SJSA1 (cell line): ENCODE results near the gene ADAMTS2. TPM values are rescaled to one million over a fixed set of nuclear protein-coding genes. Genes with fewer than 3 reads are reported as not detected.

ENCODE experiments used
- DNase-seq, 2 experiments: peaks; one replicate each; pipeline ENCODE4 v3.0.0-alpha.2; 2015 to 2020; ENCODE audit warnings: low spot score in 2 of 2, low read depth in 1 of 2
- H3K27ac ChIP-seq: fragments of 250-450 bp; sonication (Bioruptor Pico); 2 replicates; pipeline ENCODE4 v1.5.1; 2020; ENCODE audit warnings: mild to moderate bottlenecking, moderate library complexity
- H3K27me3 ChIP-seq: fragments of 250-450 bp; sonication (Bioruptor Pico); replicated peaks from 2 replicates; pipeline ENCODE4 v1.5.1; 2020; ENCODE audit warnings: mild to moderate bottlenecking, moderate library complexity
- H3K36me3 ChIP-seq: fragments of 250-450 bp; sonication (Bioruptor Pico); 2 replicates; pipeline ENCODE4 v1.5.1; 2020; ENCODE audit warnings: mild to moderate bottlenecking
- H3K4me1 ChIP-seq: fragments of 250-450 bp; sonication (Bioruptor Pico); replicated peaks from 2 replicates; pipeline ENCODE4 v1.6.1; 2021; ENCODE audit warnings: mild to moderate bottlenecking
- H3K4me3 ChIP-seq: fragments of 250-450 bp; sonication (Bioruptor Pico); 2 replicates; pipeline ENCODE4 v1.5.1; 2020; ENCODE audit warnings: mild to moderate bottlenecking
- H3K9me3 ChIP-seq: fragments of 250-450 bp; sonication (Bioruptor Pico); replicated peaks from 2 replicates; pipeline ENCODE4 v1.5.1; 2020; ENCODE audit warnings: mild to moderate bottlenecking
- total RNA-seq: library from RNA; depleted of rRNA; stranded (reverse); fragments of >200 nt; shearing (Covaris generic); gene quantifications from 2 replicates; pipeline ENCODE4 v1.2.3, GENCODE V29; 2014

The ADAMTS2 gene
- total RNA-seq, 1 experiment from 2014 or later, result 4.9 TPM

DNA sequence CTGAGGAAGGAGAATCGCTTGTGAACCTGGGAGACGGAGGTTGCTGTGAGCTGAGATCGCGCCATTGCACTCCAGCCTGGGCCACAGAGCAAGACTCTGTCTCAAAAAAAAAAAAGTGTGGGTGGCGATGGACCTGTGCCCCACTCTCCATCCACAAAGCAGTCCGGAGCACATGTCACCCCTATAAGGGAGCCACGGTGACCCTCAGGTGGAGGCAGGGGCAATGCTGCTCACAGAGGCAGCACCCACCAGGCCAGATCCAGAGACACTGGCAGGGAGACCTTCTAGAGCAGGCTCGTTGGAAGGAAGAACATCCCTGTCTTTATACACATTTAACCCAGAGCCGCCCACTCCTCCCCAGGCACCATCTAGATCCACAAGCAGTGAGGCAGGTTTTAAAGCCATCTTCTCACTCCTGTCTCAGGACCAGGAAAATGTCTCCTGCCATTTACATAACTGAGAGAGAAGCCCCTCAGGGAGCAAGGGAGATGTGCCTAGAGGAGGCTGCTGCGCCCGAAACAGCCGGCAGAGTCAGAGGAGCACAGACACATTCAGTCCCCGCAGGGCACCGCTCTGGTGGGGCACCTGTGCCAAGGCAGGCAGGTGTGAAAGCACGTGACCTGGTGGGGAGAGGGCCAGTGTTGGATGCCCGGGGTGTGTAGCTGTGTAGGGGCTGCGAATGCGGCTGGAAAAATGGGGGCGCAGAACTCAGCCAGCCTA, 31.6 kb upstream of the ADAMTS2 start:
- Histone ChIP-seq H3K4me1 (peaks cover 34% of the 10 kb centered on the region), H3K4me3 (no peak overlapping the region; the same call in 1 of the 2 replicates), H3K36me3 (no peaks in the 10 kb centered on the region), H3K27me3 (no peaks in the 10 kb centered on the region), H3K9me3 (peaks cover 36% of the 10 kb centered on the region), H3K27ac (peak overlapping the region; percentile 81)
- DNase-seq, result peak in 1 of 2 experiments; percentile 43

DNA sequence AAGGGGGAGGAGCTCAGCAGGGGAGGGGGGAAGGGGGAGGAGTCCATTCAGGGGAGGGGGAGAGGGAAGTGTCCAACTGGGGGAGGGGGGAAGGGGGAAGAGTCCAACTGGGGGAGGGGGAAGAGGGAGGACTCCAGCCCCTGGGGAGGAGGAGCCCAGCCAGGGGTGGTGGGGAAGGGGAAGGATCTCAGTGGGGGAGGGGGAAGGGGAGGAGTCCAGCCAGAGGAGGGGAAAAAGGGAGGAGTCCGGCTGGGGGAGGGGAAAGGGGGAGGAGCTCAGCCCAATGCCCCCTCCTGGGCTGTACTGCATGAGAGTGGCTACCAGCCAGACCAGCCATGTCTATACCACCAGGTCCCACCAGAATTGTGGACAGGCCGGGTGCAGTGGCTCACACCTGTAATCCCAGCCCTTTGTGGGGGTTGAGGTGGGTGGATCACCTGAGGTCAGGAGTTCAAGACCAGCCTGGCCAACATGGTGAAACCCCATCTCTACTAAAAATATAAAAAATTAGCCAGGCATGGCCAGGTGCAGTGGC, 30.6 kb upstream of the ADAMTS2 start:
- peak in 1 of 2 experiments; percentile 42 for DNase-seq
- Histone ChIP-seq H3K36me3 (no peaks in the 10 kb centered on the region), H3K27me3 (no peaks in the 10 kb centered on the region), H3K4me3 (no peak overlapping the region), H3K4me1 (peaks cover 34% of the 10 kb centered on the region), H3K9me3 (peaks cover 41% of the 10 kb centered on the region), H3K27ac (no peak overlapping the region)

DNA sequence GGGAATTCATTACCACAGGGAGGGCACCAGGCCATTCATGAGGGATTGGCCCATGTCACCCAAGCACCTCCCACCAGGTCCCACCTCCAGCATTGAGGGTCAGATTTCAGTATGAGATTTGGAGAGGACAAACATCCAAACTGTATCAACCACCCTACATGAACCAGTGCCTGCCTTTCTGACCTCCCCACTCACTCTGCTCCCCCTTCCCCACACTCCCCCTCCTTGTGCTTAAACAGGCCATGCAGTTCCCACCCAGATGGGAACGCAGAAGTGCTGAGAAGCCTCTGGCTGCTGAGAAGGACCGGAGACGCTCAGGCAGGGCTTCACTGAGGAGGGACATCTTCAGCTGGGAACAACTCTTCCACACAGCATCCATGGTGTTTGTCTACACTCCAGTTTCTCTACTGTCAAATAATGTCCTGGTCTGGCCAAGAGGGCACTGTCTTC, 30.0 kb upstream of the ADAMTS2 start:
- peaks cover 44% of the 10 kb centered on the region for H3K9me3 ChIP-seq
- no peaks in the 10 kb centered on the region for H3K36me3 ChIP-seq
- DNase-seq, result peak in 1 of 2 experiments; percentile 35
- no peak overlapping the region for H3K27ac ChIP-seq
- H3K4me1 ChIP-seq, result peaks cover 34% of the 10 kb centered on the region
- H3K4me3 ChIP-seq, result no peak overlapping the region
- no peaks in the 10 kb centered on the region for H3K27me3 ChIP-seq

DNA sequence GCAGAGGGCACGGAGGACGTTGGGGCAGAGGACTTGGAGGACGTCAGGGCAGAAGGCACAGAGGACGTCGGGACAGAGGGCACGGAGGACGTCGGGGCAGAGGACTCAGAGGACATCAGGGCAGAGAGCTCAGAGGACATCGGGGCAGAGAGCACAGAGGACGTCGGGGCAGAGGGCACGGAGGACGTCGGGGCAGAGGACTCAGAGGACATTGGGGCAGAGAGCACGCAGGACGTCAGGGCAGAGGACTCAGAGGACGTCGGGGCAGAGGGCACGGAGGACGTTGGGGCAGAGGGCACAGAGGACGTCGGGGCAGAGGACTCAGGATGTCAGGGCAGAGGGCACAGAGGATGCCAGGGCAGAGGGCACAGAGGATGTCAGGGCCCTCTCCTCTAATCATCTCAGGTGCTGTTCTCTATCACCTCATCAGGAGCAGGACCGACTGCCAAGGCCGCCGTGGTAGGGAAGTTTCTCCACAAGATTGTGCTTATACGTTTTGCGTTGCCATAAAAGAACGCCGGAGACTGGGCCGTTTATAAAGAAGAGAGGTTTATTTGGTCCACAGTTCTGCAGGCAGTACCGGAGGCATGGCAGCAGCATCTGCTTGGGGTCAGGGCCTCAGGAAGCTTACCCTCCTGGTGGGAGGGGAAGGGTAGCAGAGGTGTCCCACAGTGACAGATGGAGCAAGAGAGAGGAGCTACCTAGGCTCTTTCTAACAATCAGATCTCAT, 29.4 kb upstream of the ADAMTS2 start:
- Histone ChIP-seq H3K27ac (no peak overlapping the region), H3K4me1 (peaks cover 29% of the 10 kb centered on the region), H3K9me3 (peaks cover 43% of the 10 kb centered on the region), H3K27me3 (no peaks in the 10 kb centered on the region), H3K4me3 (no peak overlapping the region), H3K36me3 (no peaks in the 10 kb centered on the region)
- DNase-seq, result peak in 1 of 2 experiments; percentile 36

DNA sequence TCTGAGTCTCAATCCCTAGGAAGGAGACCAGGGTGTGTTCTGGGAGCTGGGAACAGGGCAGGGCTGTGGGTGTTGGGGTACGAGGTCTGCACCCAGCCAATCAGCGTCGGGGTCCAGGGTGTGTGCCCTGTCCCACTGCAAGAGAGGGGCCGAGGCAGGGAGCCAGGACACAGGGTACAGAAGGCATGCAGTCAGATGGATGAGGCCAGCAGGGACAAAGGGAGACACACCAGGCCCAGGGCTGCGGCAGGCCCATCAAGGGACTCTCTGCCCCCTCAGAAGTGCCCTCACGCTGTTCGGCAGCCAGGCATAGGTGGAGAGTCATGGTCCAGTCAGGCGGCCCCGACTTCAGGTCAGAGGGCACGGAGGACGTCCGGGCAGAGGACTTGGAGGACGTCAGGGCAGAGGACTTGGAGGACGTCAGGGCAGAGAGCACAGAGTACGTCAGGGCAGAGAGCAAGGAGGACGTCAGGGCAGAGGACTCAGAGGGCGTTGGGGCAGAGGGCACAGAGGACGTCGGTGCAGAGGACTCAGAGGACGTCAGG, 28.8 kb upstream of the ADAMTS2 start:
- no peak overlapping the region for H3K27ac ChIP-seq

DNA sequence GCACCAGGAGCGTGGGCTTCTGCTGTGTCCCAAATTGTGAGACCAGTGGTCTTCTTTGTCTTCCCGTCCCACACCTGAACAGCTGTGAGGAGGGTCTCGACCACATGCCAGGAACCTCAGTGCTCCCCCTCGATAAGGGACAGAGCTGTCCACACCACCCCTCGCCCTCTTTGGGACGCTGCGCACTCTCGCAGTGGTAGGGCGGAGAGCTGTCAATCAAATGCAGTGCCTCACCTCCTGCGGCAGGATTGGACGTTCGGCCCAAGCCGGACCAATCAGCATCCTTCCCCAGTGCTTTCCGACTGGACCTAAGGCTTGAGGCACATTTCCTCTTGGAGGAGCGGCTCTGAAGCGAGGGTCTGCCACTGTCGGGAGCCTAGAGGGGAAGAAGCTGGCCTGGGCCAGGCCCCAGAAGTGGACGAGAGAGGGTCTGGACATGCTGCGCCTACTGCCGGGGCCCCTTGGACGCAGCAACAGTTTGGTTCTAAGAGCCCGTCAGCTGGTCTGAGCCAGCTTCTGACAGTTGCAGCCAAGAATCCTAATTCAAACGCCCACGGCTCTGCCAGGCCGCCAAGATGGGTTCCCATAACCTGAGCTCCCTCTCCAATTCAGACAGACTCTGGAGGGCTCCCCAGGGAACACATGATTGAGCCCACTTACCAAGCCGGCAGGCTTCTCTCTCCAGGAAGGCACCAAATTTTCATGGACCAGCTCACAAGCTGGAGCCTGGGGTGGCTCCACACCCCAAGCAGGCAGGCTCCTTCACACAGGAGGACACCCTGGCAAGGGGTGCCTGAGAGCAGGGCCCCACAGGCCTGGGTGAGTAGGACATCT, 28.1 kb upstream of the ADAMTS2 start:
- Histone ChIP-seq H3K4me3 (no peak overlapping the region), H3K4me1 (peaks cover 15% of the 10 kb centered on the region), H3K9me3 (peaks cover 53% of the 10 kb centered on the region), H3K27ac (no peak overlapping the region), H3K27me3 (no peaks in the 10 kb centered on the region), H3K36me3 (0 out of 2 replicates have a peak, but pooled peaks cover 2% of the 10 kb centered on the region)
- peak in 1 of 2 experiments; percentile 41 for DNase-seq

More for the DNA sequence above, 28.8 kb upstream of the ADAMTS2 start:
- Histone ChIP-seq H3K4me1 (peaks cover 23% of the 10 kb centered on the region), H3K27me3 (no peaks in the 10 kb centered on the region), H3K4me3 (no peak overlapping the region), H3K36me3 (0 out of 2 replicates have a peak, but pooled peaks cover 2% of the 10 kb centered on the region), H3K9me3 (peaks cover 48% of the 10 kb centered on the region)
- DNase-seq, result peak in 1 of 2 experiments; percentile 43

DNA sequence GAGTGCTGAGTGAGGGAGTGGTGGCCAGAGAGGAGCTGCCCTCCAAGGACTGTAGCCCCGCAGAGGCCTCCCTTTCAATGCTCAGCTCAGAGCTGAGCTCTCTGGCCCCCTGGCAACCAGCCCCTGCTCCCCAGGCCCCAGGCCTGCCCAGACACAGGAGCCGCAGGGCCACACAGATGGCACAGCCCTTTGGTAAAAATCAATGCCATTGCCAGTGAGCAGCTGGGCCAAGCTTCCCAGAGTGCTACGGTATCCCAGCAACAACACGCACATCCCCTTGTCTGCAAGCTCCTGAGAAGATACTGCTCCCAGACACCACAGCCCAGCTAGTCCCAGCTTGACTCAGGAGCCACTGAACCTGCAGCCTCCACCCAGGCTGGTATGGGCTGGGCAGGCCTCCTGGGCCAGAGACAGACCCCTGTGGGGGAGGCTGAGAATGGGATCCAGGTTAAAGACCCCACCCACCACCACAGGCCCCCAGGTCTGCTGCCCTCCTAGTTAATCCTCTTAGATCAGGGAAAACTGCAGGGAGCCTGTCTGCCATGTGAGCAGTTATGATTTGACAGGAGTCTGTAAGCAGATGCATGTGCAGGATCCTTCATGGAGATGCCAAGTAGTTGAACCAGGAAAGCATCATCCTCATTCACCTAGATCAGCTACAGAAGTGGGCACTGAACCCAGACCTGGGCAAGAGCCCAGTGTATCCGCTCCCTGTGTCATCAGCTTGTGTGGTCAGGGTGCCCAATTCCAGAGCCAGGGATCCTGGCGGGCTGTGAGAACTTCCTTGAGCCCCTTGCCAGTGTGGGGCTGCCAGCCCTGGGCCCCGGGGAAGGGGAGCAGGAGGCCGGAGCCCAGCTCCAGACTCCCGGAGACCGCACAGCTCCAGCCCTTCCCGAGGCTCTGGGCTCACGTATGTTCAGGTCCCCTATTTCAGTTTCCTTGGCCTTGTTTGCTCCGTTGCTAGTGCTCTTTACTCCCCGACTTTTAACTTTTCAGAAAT, 26.7 kb upstream of the ADAMTS2 start:
- Histone ChIP-seq H3K36me3 (0 out of 2 replicates have a peak, but pooled peaks cover 2% of the 10 kb centered on the region), H3K9me3 (peaks cover 58% of the 10 kb centered on the region), H3K4me1 (peaks cover 2% of the 10 kb centered on the region), H3K27ac (no peak overlapping the region), H3K4me3 (no peak overlapping the region), H3K27me3 (no peaks in the 10 kb centered on the region)
- peak in 1 of 2 experiments; percentile 41 for DNase-seq

DNA sequence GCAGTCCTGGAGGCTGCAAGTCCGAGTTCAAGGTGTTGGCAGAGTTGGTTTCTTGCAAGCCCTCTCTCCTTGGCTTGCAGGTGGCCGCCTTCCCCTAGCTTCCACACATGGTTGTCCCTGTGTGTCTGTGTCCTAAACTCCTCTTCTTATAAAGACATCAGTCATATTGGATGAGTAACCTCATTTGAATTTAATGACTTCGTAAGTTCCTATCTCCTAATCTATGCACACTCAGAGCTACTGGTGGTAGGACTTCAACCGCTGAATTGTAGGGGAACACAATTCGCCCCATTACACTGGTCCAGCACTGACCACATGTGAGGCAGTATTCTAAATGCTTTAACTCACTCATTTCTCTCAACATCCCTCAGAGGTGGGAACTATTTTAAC, 25.9 kb upstream of the ADAMTS2 start:
- DNase-seq, result no peak

DNA sequence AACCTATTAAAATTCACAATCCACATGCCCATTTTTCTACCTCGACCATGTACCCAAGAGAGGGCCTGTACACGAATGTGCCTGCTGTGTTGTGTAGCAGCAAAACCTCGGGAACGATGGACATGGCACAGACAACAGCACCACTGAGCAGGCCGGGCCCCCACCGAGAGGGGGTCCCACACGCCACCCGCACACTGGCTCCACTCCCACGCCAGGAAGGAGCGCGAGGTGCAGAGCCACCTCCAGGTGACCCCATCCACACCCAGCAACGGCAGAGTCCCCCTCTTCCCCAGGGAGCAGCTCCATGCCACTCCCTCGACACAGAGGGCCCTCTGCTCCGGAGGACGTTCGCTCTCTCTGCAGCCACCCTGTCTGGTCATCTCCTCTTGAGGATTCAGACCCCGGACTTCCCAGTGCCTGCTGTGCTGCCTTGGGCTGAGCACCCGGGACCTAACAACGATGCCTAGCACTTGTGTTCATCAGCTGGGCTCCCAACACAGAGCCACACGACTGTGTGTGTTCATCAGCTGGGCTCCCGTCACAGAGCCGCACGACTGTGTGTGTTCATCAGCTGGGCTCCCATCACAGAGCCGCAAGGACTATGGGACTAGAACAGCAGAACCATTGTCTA, 25.3 kb upstream of the ADAMTS2 start:
- H3K27me3 ChIP-seq, result no peaks in the 10 kb centered on the region
- peaks cover 59% of the 10 kb centered on the region for H3K9me3 ChIP-seq
- H3K36me3 ChIP-seq, result 0 out of 2 replicates have a peak, but pooled peaks cover 2% of the 10 kb centered on the region
- H3K27ac ChIP-seq, result no peak overlapping the region
- no peak for DNase-seq
- H3K4me1 ChIP-seq, result no peaks in the 10 kb centered on the region
- H3K4me3 ChIP-seq, result no peak overlapping the region

More for the DNA sequence above, 25.9 kb upstream of the ADAMTS2 start:
- H3K36me3 ChIP-seq, result 0 out of 2 replicates have a peak, but pooled peaks cover 2% of the 10 kb centered on the region
- H3K27me3 ChIP-seq, result no peaks in the 10 kb centered on the region
- no peaks in the 10 kb centered on the region for H3K4me1 ChIP-seq
- peaks cover 57% of the 10 kb centered on the region for H3K9me3 ChIP-seq
- no peak overlapping the region for H3K4me3 ChIP-seq
- no peak overlapping the region for H3K27ac ChIP-seq

DNA sequence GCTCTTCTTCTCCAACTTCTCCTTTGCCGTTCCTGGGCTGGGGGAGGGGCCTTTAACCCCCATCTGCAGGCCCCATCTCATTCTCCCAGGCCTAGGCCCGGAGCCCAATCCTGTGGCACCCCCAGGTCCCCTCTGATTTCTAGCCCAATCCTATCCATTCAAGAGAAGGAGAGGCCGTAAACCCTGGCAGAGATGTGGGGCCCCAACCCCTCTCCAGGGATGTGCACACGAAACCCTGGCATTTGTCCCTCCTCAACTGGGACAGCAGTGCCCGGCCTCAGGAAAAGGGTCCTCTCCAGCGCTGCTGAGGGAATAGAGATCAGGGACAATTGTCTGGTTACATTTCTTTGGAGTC, 24.2 kb upstream of the ADAMTS2 start:
- Histone ChIP-seq H3K9me3 (peaks cover 58% of the 10 kb centered on the region), H3K4me1 (no peaks in the 10 kb centered on the region), H3K27me3 (no peaks in the 10 kb centered on the region), H3K27ac (no peak overlapping the region), H3K36me3 (0 out of 2 replicates have a peak, but pooled peaks cover 2% of the 10 kb centered on the region), H3K4me3 (no peak overlapping the region)
- no peak for DNase-seq

DNA sequence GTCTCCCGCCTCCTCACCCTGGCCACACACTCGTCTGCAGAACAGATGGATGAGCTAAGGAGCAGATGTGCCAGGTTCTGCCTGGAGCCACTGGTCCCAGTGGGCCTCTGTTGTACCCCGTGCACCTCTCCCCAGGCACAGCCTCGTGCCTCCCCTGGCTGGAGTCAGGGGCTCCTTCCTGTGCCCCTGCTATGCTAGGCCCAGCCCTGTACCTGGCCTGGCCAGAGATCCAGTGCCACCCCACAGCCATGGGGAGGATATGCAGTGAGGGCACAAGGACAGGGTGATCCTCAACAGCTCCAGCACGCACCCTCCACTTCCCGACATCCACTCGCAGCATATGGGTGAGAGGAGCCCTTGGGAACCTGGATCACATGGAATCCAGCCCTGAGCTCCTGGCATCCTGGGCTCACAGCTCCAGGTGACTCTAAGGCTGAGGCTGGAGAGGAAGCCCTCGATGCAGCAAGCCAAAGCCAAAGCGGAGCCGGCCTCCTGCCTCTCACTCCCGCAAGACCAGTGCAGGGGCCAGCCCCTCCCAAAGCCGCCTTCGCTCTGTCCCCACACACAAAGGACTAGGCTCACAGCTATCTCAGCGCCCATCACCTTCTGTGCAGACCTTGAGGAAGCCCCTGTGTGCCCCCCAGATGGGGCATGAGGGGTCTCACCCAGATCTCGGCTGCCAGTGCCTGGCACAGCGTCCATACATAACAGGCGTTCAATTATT, 23.7 kb upstream of the ADAMTS2 start:
- DNase-seq, result no peak
- Histone ChIP-seq H3K4me3 (no peak overlapping the region), H3K27me3 (no peaks in the 10 kb centered on the region), H3K36me3 (0 out of 2 replicates have a peak, but pooled peaks cover 2% of the 10 kb centered on the region), H3K27ac (no peak overlapping the region), H3K9me3 (peaks cover 56% of the 10 kb centered on the region), H3K4me1 (no peaks in the 10 kb centered on the region)
